ENCODE results near the gene TRAPPC5. TPM values are rescaled to one million over a fixed set of nuclear protein-coding genes. Genes with fewer than 3 reads are reported as not detected.

The TRAPPC5 gene
- total RNA-seq, 1 donor from 2014 or later = 88.8 TPM

DNA sequence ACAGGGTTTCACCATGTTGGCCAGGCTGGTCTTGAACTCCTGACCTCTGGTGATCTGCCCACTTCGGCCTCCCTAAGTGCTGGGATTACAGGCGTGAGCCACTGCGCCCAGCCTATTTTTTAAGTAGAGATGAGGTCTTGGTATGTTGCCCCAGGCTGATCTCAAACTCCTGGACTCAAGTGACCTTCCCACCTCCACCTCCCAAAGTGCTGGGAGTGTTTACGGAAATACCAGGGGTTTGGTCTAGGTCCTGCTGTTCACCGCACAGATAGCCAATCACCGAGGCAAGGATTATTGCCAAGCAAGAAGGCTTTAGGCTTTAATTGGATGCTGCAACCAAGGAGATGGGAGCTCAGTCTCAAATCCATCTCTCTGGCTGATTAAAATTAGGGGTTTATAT lies 39.7 kb downstream of the TRAPPC5 start:
- Mint-ChIP-seq H3K9me3 (ENCODE audit: low read depth) (no peaks in the 10 kb centered on the region), H3K36me3 (ENCODE audit: insufficient read depth) (no peaks in the 10 kb centered on the region), H3K4me1 (ENCODE audit: low read depth) (no peaks in the 10 kb centered on the region), H3K27ac (no peak overlapping the region), H3K27me3 (peaks cover 20% of the 10 kb centered on the region), H3K4me3 (ENCODE audit: low read depth) (no peak overlapping the region)
- TF ChIP-seq, protein P1, sequence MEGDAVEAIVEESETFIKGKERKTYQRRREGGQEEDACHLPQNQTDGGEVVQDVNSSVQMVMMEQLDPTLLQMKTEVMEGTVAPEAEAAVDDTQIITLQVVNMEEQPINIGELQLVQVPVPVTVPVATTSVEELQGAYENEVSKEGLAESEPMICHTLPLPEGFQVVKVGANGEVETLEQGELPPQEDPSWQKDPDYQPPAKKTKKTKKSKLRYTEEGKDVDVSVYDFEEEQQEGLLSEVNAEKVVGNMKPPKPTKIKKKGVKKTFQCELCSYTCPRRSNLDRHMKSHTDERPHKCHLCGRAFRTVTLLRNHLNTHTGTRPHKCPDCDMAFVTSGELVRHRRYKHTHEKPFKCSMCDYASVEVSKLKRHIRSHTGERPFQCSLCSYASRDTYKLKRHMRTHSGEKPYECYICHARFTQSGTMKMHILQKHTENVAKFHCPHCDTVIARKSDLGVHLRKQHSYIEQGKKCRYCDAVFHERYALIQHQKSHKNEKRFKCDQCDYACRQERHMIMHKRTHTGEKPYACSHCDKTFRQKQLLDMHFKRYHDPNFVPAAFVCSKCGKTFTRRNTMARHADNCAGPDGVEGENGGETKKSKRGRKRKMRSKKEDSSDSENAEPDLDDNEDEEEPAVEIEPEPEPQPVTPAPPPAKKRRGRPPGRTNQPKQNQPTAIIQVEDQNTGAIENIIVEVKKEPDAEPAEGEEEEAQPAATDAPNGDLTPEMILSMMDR (IDR thresholded peaks at IDR 0.05; ENCODE audit: unreplicated experiment) = no peak
- no peak for DNase-seq (ENCODE audit: low spot score, unreplicated experiment)

GRCh38 chr19:7722231-7722651 lies 41.6 kb downstream of the TRAPPC5 start:
- Mint-ChIP-seq H3K36me3 (ENCODE audit: insufficient read depth) (no peaks in the 10 kb centered on the region), H3K27ac (no peak overlapping the region), H3K4me3 (ENCODE audit: low read depth) (no peak overlapping the region), H3K27me3 (peaks cover 23% of the 10 kb centered on the region), H3K4me1 (ENCODE audit: low read depth) (no peaks in the 10 kb centered on the region), H3K9me3 (ENCODE audit: low read depth) (no peaks in the 10 kb centered on the region)
- no peak for DNase-seq (ENCODE audit: low spot score, unreplicated experiment)
- TF ChIP-seq, protein P1 (IDR thresholded peaks at IDR 0.05; ENCODE audit: unreplicated experiment) = no peak

- TF ChIP-seq, protein P1 (IDR thresholded peaks at IDR 0.05; ENCODE audit: unreplicated experiment) = no peak
- DNase-seq (ENCODE audit: low spot score, unreplicated experiment) = no peak
- H3K36me3 Mint-ChIP-seq (ENCODE audit: insufficient read depth) = no peaks in the 10 kb centered on the region
- H3K27ac Mint-ChIP-seq = no peak overlapping the region
- H3K27me3 Mint-ChIP-seq = peaks cover 56% of the 10 kb centered on the region
- no peak overlapping the region for H3K4me3 Mint-ChIP-seq (ENCODE audit: low read depth)
- H3K4me1 Mint-ChIP-seq (ENCODE audit: low read depth) = no peaks in the 10 kb centered on the region
- no peaks in the 10 kb centered on the region for H3K9me3 Mint-ChIP-seq (ENCODE audit: low read depth)
Measured at GRCh38 chr19:7725791-7726190, 45.2 kb downstream of the TRAPPC5 start.

DNA sequence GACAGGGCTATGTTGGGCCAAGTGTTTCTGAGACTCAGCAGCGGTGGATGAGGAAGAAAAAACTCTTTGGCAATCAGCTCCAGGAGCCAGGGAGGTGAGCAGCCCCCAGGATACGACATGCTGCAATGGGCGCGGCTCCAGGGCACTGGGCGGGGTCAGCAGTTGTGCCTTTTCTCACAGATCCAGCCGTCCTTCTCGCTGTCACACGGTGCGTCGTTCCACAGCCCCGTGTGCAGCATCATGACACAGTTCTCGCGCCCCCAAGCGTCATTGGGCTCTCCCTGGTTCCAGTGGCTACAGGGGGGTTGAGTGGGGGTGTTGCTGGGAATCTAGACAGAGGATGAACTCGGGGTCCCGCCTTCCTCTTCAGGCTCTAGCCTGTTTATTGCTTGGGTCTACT lies 48.6 kb downstream of the TRAPPC5 start:
- TF ChIP-seq, protein P1 (IDR thresholded peaks at IDR 0.05; ENCODE audit: unreplicated experiment) = no peak
- Mint-ChIP-seq H3K4me1 (ENCODE audit: low read depth) (no peaks in the 10 kb centered on the region), H3K36me3 (ENCODE audit: insufficient read depth) (no peaks in the 10 kb centered on the region), H3K9me3 (ENCODE audit: low read depth) (no peaks in the 10 kb centered on the region), H3K4me3 (ENCODE audit: low read depth) (no peak overlapping the region), H3K27ac (no peak overlapping the region), H3K27me3 (peaks cover 74% of the 10 kb centered on the region)
- no peak for DNase-seq (ENCODE audit: low spot score, unreplicated experiment)

DNA sequence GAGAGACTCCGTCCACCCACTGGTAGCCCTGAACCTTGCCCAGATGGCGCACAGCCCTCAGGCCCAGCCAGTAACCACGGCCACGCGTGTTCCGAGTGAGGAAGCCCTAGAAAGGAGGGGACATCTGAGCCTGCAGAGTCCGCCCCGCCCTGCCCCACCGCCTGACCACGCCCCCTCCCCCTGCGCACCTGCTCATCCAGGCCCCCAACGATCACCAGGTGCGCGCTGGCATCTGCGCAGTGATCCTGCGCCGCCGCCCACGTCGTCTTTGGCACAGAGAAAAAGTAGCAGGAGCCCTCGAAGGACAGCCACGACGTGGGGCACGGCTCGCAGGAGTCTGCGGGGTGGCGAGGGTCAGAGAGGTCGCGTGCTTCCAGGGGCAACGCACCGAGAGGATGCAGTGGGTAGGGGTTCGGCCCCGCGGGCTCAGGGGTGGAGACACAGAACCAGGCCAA lies 49.2 kb downstream of the TRAPPC5 start:
- H3K36me3 Mint-ChIP-seq (ENCODE audit: insufficient read depth) = no peaks in the 10 kb centered on the region
- TF ChIP-seq, protein P1 (IDR thresholded peaks at IDR 0.05; ENCODE audit: unreplicated experiment) = no peak
- no peaks in the 10 kb centered on the region for H3K4me1 Mint-ChIP-seq (ENCODE audit: low read depth)
- H3K4me3 Mint-ChIP-seq (ENCODE audit: low read depth) = no peak overlapping the region
- no peak for DNase-seq (ENCODE audit: low spot score, unreplicated experiment)
- H3K9me3 Mint-ChIP-seq (ENCODE audit: low read depth) = no peaks in the 10 kb centered on the region
- H3K27ac Mint-ChIP-seq = no peak overlapping the region
- peaks cover 76% of the 10 kb centered on the region for H3K27me3 Mint-ChIP-seq
